Central memory CD4-positive, alpha-beta T cell (primary cell): ENCODE measurements around the gene MCC.

ENCODE experiments used
- DNase-seq: peaks from one replicate; pipeline ENCODE4 v3.0.0; 2022
- total RNA-seq, 3 experiments: gene quantifications; one replicate each; lab custom pipeline; 2026; lab: John Stamatoyannopoulos, UW

MCC gene
- total RNA-seq, result 5.6 to 20.9 (median 5.7) reads per million in 3 experiments

- DNase-seq, result peak; percentile 19
Observed at GRCh38 chr5:113487781-113488644, at the start of gene MCC. Gene MCC (minus strand): TSS chr5:113488453.

- no peak for DNase-seq
Observed at GRCh38 chr5:113531481-113532159, 43.4 kb upstream of the MCC start.

GRCh38 chr5:113527746-113528145 lies 39.5 kb upstream of the MCC start:
- DNase-seq, result no peak

- no peak for DNase-seq
Observed at GRCh38 chr5:113526421-113526820, 38.2 kb upstream of the MCC start.

- no peak for DNase-seq
Observed at GRCh38 chr5:113524927-113525326, 36.7 kb upstream of the MCC start.

GRCh38 chr5:113523168-113523567 lies 34.9 kb upstream of the MCC start:
- DNase-seq, result no peak

- no peak for DNase-seq
Observed at GRCh38 chr5:113520899-113521298, 32.6 kb upstream of the MCC start.

- DNase-seq, result no peak
Observed at GRCh38 chr5:113520429-113520828, 32.2 kb upstream of the MCC start.

- no peak for DNase-seq
Observed at GRCh38 chr5:113519412-113519811, 31.2 kb upstream of the MCC start.

- DNase-seq, result no peak
Observed at GRCh38 chr5:113518884-113519283, 30.6 kb upstream of the MCC start.

- DNase-seq, result no peak
Observed at GRCh38 chr5:113514289-113514635, 26.0 kb upstream of the MCC start.

GRCh38 chr5:113513384-113514288 lies 25.4 kb upstream of the MCC start, which contains the start of gene YTHDC2:
Gene YTHDC2 (plus strand): TSS chr5:113513694. CDS start chr5:113513896, 202 bp downstream.
- DNase-seq, result peak; percentile 84

- DNase-seq, result no peak
Observed at GRCh38 chr5:113512341-113512740, 24.1 kb upstream of the MCC start.

GRCh38 chr5:113510836-113511451 lies 22.7 kb upstream of the MCC start:
- peak; percentile 28 for DNase-seq

- no peak for DNase-seq
Observed at GRCh38 chr5:113508756-113509155, 20.5 kb upstream of the MCC start.

GRCh38 chr5:113507601-113508000 lies 19.3 kb upstream of the MCC start:
- DNase-seq, result no peak

- DNase-seq, result no peak
Observed at GRCh38 chr5:113505181-113505580, 16.9 kb upstream of the MCC start.

- DNase-seq, result no peak
Observed at GRCh38 chr5:113503146-113503545, 14.9 kb upstream of the MCC start.

- no peak for DNase-seq
Observed at GRCh38 chr5:113502073-113502472, 13.8 kb upstream of the MCC start.

- DNase-seq, result no peak
Observed at GRCh38 chr5:113495422-113495841, 7.2 kb upstream of the MCC start.

- DNase-seq, result no peak
Observed at GRCh38 chr5:113493446-113493845, 5.2 kb upstream of the MCC start.

GRCh38 chr5:113491022-113491421 lies 2.8 kb upstream of the MCC start:
- no peak for DNase-seq

GRCh38 chr5:113490317-113490716 lies 2.1 kb upstream of the MCC start:
- no peak for DNase-seq
